NB4 (cell line): ENCODE data around the gene PSMD2.

Source experiments
- CTCF ChIP-seq: IDR thresholded peaks from one replicate; pipeline ENCODE4 v1.5.1; 2012; ENCODE audit warnings: low read depth, low read length
- MAX ChIP-seq: IDR thresholded peaks from 2 replicates; pipeline ENCODE4 v1.6.1; 2011; ENCODE audit warnings: low read depth, low read length
- MYC ChIP-seq: IDR thresholded peaks from 2 replicates; pipeline ENCODE4 v1.6.1; 2011; ENCODE audit warnings: low read depth, low read length
- POLR2A ChIP-seq: IDR thresholded peaks from 2 replicates; pipeline ENCODE4 v1.6.1; 2011; ENCODE audit warnings: mild to moderate bottlenecking; ENCODE audit not compliant: insufficient read length; ENCODE audit errors: extremely low read depth

DNA sequence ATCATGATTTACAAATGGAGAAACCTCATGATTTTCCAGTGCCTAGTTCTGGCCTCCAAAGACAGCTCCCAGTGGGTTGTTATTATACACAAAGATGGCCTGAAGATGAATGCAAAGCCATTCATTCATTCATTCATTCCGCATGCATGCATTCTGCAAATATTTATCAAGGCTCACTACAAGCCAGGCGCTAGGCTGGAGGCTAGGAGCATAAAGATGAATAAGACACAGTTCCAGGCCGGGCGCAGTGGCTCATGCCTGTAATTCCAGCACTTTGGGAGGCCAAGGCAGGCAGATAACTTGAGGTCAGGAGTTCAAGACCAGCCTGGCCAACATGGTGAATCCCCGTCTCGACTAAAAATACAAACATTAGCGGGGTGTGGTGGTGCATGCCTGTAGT is 2.4 kb upstream of the PSMD2 start:
- TF ChIP-seq CTCF (no peak), MYC (no peak), POLR2A (no peak), MAX (no peak)
